ENCODE measurements around the gene SEMA6A.

SEMA6A gene

DNA sequence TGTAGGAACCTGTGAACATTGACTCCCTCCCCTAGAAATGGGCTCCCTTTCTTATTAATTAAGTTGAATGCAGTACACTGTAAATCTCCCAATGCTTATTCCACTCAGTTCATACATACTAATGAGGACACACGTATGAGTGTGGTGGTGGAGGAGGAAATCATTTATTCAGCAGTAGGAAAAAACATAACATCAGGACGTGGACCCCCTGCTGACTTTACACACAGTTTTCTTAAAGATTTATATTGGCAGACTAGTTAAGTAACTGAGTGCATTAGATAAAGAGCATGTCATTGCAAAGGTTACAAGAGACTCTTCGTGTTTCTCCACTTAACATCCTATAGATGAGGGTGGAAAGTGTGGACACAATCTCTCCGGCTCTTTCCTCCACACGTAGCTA, 37.8 kb upstream of the SEMA6A start:
- TF ChIP-seq, protein P1, sequence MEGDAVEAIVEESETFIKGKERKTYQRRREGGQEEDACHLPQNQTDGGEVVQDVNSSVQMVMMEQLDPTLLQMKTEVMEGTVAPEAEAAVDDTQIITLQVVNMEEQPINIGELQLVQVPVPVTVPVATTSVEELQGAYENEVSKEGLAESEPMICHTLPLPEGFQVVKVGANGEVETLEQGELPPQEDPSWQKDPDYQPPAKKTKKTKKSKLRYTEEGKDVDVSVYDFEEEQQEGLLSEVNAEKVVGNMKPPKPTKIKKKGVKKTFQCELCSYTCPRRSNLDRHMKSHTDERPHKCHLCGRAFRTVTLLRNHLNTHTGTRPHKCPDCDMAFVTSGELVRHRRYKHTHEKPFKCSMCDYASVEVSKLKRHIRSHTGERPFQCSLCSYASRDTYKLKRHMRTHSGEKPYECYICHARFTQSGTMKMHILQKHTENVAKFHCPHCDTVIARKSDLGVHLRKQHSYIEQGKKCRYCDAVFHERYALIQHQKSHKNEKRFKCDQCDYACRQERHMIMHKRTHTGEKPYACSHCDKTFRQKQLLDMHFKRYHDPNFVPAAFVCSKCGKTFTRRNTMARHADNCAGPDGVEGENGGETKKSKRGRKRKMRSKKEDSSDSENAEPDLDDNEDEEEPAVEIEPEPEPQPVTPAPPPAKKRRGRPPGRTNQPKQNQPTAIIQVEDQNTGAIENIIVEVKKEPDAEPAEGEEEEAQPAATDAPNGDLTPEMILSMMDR (conservative IDR thresholded peaks at IDR 0.05; ENCODE audit: low read depth, low read length) = no peak
- no peak overlapping the region for H3K4me3 ChIP-seq (ENCODE audit: low read depth, low read length)
- DNase-seq (ENCODE audit: low read depth) = no peak

DNA sequence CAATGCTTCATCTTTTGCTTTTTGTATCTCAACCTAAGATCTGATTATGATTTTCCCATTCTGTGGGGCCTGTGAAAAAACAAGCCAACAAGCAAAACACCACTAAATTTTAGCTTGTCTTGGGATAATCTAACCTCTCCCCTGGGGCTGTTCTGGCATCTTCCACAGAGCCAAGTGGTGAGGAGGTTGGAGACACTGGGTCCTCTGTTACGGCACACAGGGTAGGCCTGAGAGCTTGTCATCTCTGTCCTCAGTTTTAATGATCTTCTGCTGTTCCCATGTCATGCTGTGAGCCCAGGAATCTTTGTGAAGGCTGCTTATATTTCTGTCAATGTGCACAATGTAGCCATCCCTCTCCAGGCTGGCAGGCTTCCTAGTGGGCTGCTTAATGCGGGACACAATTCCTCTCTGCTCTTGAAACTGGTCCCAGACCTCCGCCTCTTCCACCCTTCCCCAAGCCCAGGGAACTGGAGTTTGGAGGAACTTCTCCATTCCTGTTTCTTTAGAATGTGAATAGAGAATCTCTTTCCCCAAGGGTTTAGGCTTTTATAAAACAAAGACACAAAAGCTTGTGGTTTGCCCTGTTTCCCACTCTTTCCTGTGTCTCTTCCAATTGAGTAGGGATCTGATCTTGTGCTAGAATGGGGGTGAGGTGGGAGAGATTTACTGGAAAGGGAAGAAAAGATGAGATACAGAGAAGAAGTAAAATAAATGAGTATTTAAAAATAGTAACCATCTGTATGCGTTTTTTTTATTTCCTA, 30.9 kb upstream of the SEMA6A start:
- TF ChIP-seq, protein P1 (conservative IDR thresholded peaks at IDR 0.05; ENCODE audit: low read depth, low read length) = no peak
- no peak overlapping the region for H3K4me3 ChIP-seq (ENCODE audit: low read depth, low read length)
- no peak for DNase-seq (ENCODE audit: low read depth)

DNA sequence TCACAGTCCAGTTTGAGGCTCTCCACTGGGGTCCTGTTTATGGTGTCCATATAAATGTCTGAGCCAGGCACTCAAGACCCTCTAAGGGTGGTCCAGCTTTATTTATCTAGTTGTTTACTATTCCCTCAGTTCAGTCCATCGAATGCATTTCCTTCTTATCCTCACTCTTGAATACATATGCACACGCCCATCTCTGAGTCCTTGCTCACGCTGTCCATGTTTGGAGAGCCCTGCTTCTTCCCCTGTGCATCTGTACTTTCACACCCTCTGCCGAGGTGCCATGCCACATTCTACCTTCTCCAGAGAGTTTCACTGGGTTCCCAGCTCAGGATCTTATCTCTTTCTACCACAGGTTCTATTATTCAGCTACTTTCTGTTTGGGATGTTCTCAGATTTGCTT, 30.2 kb upstream of the SEMA6A start:
- TF ChIP-seq, protein P1 (conservative IDR thresholded peaks at IDR 0.05; ENCODE audit: low read depth, low read length) = no peak
- no peak for DNase-seq (ENCODE audit: low read depth)
- H3K4me3 ChIP-seq (ENCODE audit: low read depth, low read length) = no peak overlapping the region

DNA sequence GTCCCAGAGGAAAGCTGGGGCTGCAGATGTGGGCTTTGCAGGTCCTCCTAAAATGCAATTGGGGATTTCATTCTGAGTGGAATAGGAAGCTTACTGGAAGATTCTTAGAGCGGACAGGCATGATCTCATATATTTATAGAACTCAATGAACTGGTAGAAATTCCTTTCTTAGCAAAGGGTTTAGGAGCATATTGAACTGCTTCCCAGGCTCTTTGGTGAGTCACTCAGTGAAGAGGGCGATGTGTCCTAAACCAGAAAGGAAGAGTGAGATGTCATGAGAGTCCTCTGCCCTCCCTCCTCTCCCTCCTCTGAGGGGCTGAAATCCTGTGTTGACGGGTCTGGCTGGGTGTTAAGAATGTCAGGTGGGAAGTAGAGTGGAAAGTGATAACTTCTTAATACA, 26.3 kb upstream of the SEMA6A start:
- TF ChIP-seq, protein P1 (conservative IDR thresholded peaks at IDR 0.05; ENCODE audit: low read depth, low read length) = no peak
- DNase-seq (ENCODE audit: low read depth) = peak; percentile 61
- no peak overlapping the region for H3K4me3 ChIP-seq (ENCODE audit: low read depth, low read length)

DNA sequence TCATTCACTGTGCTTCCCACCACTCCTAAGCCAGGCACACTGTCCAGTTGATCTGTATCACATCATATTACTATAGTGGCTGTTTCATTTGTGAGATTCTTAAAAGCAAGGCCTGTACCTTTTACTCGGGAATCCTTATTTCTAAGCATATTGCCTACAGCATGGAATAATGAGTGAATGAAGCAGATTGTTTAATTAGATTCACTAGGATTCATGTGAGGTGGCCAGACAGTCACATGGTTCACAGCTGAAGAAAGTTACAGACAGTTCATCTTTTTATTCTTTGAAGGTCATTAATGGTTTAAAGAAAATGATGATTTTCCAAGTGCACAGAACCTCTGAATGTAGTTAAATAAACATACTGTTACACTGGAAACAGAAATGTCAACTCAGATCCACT, 24.3 kb upstream of the SEMA6A start:
- no peak overlapping the region for H3K4me3 ChIP-seq (ENCODE audit: low read depth, low read length)
- DNase-seq (ENCODE audit: low read depth) = no peak

DNA sequence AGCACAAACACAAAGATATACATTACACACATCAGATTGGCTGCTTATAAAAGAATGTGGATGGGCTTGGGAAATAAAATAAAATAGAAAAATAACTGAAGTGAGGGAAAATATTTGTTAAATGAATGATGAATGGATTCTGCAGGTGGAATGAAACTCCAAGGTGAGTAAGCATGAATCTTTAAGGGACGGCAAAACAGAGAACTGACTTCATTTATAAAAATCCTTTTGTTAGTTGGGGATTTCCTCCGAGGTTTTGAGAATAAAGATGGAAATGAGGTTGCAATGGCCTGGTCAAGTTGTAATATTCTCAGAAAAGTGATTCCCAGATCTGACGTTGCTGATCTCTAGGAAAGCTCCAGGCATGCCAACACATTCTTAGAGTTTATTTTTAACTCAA, 20.9 kb upstream of the SEMA6A start:
- TF ChIP-seq, protein P1 (conservative IDR thresholded peaks at IDR 0.05; ENCODE audit: low read depth, low read length) = no peak
- H3K4me3 ChIP-seq (ENCODE audit: low read depth, low read length) = no peak overlapping the region
- DNase-seq (ENCODE audit: low read depth) = no peak

More for the DNA sequence above, 24.3 kb upstream of the SEMA6A start:
- TF ChIP-seq, protein P1 (conservative IDR thresholded peaks at IDR 0.05; ENCODE audit: low read depth, low read length) = no peak

DNA sequence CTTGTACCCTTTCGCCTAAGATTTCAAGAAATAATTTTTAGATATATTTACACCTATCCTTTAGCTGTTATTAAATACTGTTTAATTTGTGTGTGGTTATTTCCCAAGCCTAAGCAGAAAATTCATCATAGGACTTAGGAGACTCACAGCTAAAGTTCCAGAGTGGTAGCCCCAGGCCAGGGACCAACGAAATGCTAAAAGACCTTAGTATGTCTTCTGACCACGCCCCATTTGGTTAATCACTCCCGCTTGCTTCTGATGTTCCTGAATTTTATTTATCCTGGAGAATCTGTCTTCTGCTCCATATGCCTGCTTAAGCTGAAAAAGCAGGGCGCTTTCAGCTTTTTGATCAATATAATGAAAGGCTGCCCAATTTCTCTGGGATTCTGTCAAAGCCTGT, 18.7 kb upstream of the SEMA6A start:
- no peak for DNase-seq (ENCODE audit: low read depth)
- H3K4me3 ChIP-seq (ENCODE audit: low read depth, low read length) = no peak overlapping the region
- TF ChIP-seq, protein P1 (conservative IDR thresholded peaks at IDR 0.05; ENCODE audit: low read depth, low read length) = no peak

Measured in choroid plexus epithelial cell (primary cell).